NCI-H187 treated with DMSO at 0.1 percent for 48 hours (cell line): ENCODE measurements around the gene KIF4A.
"Not testable (repeated sequence)": the region's sequence is repeated elsewhere in the genome, so short reads cannot be mapped to it uniquely, and the experiment has no call there.

Experiments used
- DNase-seq: peaks from one replicate; lab custom pipeline; 2025; lab: John Stamatoyannopoulos, UW

Gene KIF4A

GRCh38 chrX:70289793-70290770 is at the start of gene KIF4A, which contains the start of gene PDZD11:
TSS of gene KIF4A (plus strand) at chrX:70290104. CDS start at chrX:70290459, 355 bp downstream.
TSS of gene PDZD11 (minus strand) at chrX:70289927. CDS start at chrX:70289341, 586 bp downstream.
- no peak for DNase-seq

DNA sequence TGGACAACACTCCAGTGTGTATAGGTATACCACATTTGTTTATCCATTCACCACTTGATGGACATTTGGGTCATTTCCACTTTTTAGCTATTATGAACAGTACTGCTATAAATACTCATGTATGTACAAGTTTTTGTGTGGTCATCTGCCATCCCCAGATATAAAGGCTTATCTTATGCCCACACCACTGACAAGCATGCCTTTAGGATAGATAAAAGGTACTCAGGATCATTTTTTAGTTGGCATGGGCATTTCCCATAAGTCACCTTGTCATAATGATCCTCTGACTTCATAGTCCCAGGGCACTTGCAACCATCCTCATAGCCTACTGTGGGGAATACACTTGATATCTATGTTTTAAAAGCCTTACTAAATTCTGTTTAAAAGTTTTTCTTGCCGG is 49.2 kb upstream of the KIF4A start:
- DNase-seq, result no peak

- DNase-seq, result no peak
Observed at GRCh38 chrX:70241501-70241900, 48.4 kb upstream of the KIF4A start.

DNA sequence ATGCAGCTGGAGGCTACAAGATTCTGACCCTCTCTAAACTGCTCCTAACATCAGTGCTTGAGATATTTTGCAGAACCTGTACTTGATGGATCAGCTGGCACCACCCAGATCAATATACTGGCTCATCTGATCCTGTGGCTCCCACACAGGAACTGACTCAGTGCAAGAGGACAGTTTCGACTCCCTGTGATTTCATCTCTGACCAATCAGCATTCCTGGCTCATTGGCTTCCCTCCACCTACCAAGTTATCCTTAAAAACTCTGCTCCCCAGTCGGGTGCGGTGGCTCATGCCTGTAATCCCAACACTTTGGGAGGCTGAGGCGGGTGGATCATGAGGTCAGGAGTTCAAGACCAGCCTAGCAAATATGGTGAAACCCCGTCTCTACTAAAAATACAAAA is 46.3 kb upstream of the KIF4A start:
- DNase-seq, result not testable (repeated sequence)

GRCh38 chrX:70244881-70245280 is 45.0 kb upstream of the KIF4A start:
- DNase-seq, result no peak

DNA sequence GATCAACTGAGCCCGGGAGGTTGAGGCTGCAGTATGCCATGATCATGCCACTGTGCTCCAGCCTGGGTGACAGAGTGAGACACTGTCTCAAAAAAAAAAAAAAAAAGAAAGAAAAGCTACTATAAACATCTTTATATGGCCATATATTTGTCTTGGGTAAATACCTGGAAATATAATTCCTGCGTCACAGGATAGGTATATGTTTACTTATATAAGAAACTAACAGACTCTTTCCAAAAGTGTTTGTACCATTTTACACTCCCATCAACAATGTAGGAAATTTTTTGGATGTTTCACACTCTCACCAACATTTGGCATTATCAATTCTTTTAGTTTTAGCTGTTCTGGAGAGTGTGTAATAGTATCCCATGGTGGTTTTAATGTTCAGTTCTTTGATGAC is 42.7 kb upstream of the KIF4A start:
- no peak for DNase-seq

- DNase-seq, result no peak
Observed at GRCh38 chrX:70252491-70252890, 37.4 kb upstream of the KIF4A start.

GRCh38 chrX:70253377-70254062 is 36.4 kb upstream of the KIF4A start:
- no peak for DNase-seq

DNA sequence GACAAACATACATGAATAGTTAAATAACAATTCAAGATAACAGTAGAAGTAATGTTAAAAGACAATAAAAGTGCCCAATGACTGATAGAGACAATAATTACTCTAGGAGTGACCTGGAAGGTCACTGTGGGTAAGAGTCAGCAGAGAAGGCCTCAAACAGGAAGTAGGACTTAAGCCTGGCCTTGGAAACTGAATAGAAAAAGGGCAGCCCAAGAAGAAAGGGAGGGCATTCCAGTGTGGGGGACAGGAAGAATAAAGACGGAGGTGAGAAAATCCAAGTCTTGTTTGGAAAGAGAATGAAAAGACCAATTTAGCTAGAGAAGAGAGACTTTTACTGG is 35.9 kb upstream of the KIF4A start:
- DNase-seq, result no peak

DNA sequence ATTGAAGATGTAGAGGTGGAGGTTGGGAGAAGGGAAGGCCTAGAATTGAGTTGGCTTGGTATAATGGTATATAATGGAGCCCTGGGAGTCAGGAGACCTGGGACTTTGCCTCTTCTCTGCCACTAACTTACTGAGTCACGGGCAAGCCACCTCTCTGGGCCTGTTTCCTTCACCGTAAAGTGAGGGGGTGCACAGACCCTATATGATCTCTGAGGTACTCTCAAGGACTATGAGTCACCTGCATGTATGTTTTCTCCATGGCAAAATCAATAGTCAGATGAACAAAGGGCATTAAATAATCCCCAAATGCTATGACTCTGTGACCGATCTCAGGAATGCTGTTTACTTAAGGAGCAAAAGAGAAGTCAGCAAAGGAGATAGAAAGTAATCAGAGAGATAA is 35.0 kb upstream of the KIF4A start:
- DNase-seq, result no peak

DNA sequence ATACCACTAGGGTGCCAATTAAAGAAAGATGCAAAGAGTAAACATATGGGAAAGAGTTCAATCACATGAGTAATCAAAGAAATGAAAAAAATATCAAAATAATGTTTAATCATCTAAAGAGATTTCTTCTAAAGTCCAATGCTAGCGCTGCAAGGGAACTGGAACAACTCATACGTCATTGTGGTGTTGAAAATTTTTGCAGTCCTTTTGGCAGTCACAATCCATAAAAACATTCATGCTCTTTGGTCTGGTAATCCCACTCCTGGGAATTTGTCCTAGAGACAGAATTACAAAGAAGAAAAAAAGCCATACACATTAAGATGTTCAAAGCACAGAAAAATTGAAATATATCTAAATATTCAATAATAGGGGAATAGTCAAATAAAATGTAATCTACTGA is 34.5 kb upstream of the KIF4A start:
- DNase-seq, result no peak

DNA sequence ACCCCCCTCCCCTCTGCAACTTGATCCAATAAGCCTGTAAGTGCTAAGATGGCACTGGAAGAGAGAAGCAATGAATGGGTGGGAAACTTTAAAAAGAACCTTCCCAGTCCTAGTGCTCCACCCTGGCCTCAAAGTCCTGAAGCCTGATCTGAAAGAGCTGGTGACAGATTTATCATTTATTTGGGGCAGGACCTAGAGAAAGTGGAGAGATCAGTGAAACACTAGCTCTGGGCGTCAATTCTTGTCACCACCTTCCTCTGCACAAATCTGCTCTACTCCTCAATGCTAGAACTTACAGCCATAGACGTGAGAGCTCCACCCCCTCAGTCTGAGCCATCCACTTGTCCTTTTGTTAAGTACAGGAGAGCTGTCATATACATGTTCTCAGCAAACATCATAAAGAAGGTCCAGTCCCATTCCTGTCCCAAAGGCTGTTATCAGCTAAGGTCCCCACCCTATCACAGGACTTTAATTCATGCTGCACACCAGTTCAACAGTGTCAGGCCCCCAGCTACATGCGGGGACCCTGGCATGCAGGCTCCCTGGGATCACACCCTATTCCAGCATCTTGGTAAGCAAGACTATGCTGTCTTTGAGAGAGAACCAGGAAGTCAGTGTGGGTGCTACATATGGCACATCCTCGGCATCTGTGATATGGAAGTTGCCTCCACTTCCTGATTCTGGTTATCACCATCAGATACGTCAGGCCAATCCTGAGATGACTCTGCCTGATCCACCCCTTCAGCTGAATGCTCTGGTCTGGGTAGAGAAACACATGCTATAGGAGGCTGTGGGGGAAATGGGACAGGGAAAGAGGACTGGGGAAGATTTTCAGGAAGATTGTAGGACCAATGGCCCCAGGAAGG is 32.2 kb upstream of the KIF4A start:
- no peak for DNase-seq

- DNase-seq, result no peak
Observed at GRCh38 chrX:70260104-70260503, 29.8 kb upstream of the KIF4A start, which contains the start of gene P2RY4. TSS of gene P2RY4 (minus strand) at chrX:70260204. CDS start at chrX:70259624, 580 bp downstream.

DNA sequence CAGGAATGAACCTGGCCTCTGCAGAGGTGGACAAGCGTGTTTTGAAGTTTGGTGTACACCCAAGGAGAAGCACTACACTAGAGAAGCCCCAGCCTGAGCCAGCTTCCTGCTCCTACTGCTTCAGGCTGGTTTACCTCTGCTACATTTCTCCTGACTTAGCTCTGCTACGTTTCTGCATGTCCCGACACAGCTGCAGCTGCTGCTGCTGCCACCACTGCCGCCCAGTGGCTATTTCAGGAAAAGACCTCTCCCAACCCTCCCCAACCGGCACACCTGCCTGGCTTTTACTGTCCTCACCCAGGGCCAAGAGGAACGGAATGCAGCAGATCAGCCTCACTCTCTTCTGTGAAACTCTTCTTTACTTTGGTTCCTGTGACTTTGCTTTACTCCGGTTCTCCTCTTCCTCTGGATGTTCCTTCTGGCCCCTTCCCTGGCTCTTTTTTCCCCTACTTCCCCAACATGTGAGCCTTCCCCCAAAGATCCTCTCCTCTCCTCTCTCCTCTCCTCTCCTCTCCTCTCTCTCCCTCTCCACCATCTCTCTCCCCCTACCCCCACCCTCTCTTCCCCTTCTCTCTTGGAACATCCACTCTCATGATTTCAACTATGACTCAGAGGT is 26.8 kb upstream of the KIF4A start:
- DNase-seq, result no peak

GRCh38 chrX:70264784-70265183 is 25.1 kb upstream of the KIF4A start:
- DNase-seq, result no peak

- no peak for DNase-seq
Observed at GRCh38 chrX:70268034-70268433, 21.9 kb upstream of the KIF4A start, which contains the start of gene ARR3. TSS of gene ARR3 (plus strand) at chrX:70268334. CDS start at chrX:70269386, 1,052 bp downstream.

- DNase-seq, result not testable (repeated sequence)
Observed at GRCh38 chrX:70274029-70274428, 15.9 kb upstream of the KIF4A start.

GRCh38 chrX:70279081-70279480 is 10.8 kb upstream of the KIF4A start:
- DNase-seq, result no peak

DNA sequence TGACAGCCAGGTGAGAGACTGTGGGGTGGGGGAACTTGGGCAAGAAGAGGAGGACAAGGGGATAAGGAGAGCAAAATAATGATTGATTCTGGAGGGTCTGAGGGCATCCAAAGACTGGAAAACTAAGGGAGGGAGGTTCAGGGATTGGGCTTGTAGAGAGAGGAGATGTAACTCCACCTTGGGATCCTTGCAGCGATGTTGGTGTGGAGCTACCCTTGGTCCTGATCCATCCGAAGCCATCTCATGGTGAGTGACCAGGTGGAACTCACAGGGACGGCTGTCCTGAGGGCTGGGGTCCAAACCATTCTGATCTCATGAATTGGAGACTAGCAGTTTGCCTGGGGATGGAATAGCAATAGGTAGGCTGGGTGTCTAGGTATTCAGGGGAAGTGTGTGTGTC is 9.3 kb upstream of the KIF4A start:
- DNase-seq, result no peak

- DNase-seq, result no peak
Observed at GRCh38 chrX:70281951-70282350, 8.0 kb upstream of the KIF4A start, which contains the start of gene RAB41. TSS of gene RAB41 (plus strand) at chrX:70282172. CDS start at chrX:70282218, 46 bp downstream.

DNA sequence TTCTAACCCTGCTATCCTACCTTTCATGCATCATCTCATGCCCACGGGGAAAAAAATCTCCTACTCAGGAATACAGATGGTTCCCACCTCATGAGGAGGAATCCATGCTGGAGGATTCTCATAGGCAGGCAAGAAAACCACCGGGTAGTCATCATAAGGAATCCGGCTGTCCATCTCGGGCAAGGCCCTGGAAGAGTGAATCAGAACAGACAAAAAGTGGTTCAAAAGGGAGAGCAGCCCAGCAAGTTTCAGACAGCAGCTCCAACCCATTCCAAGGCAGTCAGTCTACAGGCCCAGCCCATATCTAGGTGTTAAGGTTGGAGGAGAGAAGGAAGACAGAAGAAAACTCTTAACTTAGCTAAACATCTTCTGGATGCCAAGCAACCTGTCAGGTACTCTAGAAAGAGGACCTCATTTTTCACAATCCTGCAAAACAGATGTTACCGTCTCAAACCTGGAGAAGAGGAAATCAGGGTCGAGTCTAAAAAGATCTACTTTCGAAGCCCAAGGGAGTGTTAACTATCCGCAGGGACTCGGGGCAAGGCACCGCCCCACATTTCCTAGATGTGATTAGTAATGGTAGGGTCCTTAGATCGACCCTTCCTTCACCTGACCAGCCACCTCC is 624 bp upstream of the KIF4A start:
- DNase-seq, result no peak
